ENCODE data around the gene RNF14.

GRCh38 chr5:142017832-142018427 is 49.0 kb downstream of the RNF14 start:
- TF ChIP-seq, protein P1, sequence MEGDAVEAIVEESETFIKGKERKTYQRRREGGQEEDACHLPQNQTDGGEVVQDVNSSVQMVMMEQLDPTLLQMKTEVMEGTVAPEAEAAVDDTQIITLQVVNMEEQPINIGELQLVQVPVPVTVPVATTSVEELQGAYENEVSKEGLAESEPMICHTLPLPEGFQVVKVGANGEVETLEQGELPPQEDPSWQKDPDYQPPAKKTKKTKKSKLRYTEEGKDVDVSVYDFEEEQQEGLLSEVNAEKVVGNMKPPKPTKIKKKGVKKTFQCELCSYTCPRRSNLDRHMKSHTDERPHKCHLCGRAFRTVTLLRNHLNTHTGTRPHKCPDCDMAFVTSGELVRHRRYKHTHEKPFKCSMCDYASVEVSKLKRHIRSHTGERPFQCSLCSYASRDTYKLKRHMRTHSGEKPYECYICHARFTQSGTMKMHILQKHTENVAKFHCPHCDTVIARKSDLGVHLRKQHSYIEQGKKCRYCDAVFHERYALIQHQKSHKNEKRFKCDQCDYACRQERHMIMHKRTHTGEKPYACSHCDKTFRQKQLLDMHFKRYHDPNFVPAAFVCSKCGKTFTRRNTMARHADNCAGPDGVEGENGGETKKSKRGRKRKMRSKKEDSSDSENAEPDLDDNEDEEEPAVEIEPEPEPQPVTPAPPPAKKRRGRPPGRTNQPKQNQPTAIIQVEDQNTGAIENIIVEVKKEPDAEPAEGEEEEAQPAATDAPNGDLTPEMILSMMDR (conservative IDR thresholded peaks at IDR 0.05; ENCODE audit: low read length): no peak
- peak; percentile 82 for TF ChIP-seq EZH2phosphoT487 (IDR thresholded peaks at IDR 0.05; ENCODE audit: borderline replicate concordance)
